Embryonic facial prominence (tissue), 1 donor: ENCODE data around the gene CSGALNACT2.
"Not testable (repeated sequence)": the region's sequence is repeated elsewhere in the genome, so short reads cannot be mapped to it uniquely, and the experiment has no call there.

Experiments
- DNase-seq: peaks from one replicate; pipeline ENCODE4 v3.0.0-alpha.2; 2016; ENCODE audit errors: extremely low spot score

The CSGALNACT2 gene

GRCh38 chr10:43145311-43145710 is 7.1 kb downstream of the CSGALNACT2 start:
- no peak for DNase-seq

DNA sequence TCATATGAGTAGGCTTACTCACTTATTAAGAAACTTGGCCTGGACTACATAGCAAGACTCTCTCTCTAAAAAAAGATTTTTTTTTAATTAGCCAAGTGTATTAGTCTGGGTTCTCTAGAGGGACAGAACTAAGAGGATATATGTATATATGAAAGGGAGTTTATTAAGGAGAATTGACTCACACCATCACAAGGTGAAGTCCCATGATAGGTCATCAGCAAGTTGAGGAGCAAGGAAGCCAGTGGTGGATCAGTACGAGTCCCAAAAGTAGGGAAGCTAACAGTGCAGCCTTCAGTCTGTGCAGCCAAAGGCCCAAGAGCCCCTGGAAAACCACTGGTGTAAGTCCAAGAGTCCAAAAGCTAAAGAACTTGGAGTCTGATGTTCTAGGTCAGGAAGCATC is 7.7 kb downstream of the CSGALNACT2 start:
- DNase-seq, result not testable (repeated sequence)

- DNase-seq, result no peak
Observed at GRCh38 chr10:43151371-43151770, 13.1 kb downstream of the CSGALNACT2 start.

GRCh38 chr10:43153901-43154300 is 15.7 kb downstream of the CSGALNACT2 start:
- DNase-seq, result no peak

GRCh38 chr10:43155221-43155620 is 17.0 kb downstream of the CSGALNACT2 start:
- DNase-seq, result no peak

- no peak for DNase-seq
Observed at GRCh38 chr10:43155741-43156140, 17.5 kb downstream of the CSGALNACT2 start.

DNA sequence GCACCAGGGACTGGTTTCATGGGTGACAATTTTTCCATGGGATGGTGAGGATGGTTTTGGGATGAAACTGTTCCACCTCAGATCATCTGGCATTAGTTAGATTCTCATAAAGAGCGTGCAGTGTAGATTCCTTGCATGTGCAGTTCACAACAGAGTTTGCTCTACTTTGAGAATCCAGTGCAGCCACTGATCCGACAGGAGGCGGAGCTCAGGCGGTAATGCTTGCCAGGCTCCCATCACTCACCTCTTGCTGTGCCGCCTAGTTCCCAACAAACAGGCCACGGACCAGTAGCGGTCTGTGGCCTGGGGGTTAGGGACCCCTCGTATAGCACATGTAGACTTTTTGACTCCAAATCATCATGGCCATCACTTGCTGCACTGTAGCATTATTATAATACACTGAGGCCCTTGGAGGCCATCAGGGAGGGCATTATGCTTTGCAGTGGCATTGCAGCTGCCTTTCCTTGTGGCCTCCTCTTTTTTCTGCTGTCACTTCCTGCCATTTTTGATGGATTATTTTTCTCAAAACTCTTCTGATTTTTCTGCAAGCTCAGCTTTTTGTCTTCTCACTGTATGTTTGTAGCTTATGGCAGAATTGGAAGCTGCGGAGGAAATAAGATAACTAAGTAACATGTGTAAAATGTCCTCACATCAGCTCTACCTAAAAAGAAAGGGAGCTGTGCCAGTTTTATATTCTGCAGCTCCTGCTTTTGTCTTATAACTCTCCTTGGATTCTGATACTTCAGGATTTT is 18.5 kb downstream of the CSGALNACT2 start:
- no peak for DNase-seq

GRCh38 chr10:43158636-43159035 is 20.4 kb downstream of the CSGALNACT2 start:
- DNase-seq, result no peak

DNA sequence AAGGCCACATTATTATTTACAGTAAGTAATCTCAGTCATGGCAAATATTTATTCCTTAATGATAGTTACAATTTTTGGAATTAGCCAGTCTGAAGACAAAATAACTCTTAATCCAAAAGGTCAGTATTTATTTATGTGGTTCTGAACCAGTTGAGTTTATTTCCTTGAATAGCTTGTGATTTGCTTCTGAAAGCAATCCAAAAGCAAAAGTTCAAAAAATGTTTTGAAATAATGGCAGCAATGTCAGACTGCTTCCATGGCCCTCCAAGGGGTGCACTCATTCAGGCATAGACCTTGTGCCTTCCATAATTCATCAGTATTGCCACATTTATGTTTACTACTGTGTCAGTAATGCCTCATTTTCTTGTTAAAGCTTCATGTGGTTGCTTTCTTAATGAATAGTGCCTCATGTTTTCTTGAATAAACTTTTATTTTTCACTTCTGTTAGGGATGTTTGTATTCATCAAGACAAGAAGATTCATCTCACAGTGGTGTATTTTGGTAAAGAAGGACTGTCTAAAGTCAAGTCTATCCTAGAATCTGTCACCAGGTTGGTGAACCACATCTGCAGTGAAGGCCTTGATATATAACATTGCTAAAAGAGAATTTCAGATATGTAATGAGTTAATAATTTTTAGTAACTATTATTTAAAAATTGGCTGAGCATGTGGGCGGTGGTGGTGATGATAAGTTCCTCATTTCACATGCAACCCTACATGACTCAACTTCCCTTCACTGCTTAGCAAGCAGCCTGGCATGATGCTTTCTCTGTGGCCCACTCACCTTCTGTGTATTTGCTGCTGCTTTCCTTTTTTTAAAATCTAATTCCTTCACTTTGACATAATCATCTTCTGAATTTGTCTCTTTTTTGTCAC is 22.0 kb downstream of the CSGALNACT2 start:
- DNase-seq, result no peak

DNA sequence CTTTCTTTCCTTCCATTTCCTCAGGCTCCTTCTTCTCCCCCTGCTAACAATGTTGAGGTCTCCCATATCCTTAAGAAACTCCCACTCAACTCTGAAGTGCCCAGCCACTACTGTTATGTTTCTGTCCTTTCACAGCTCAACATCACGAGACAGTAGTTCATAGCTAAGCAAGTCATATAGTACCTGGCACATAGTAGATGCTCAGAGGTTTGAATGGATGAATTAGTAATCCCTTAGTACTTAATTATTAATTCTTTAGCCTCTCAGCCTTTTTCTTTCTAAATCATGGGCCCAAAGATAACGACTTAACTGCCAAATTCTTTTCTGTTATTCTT is 22.6 kb downstream of the CSGALNACT2 start:
- no peak for DNase-seq

GRCh38 chr10:43162604-43163003 is 24.4 kb downstream of the CSGALNACT2 start:
- no peak for DNase-seq

GRCh38 chr10:43166207-43166879 is 28.1 kb downstream of the CSGALNACT2 start:
- no peak for DNase-seq

- no peak for DNase-seq
Observed at GRCh38 chr10:43166880-43167497, 28.7 kb downstream of the CSGALNACT2 start.

DNA sequence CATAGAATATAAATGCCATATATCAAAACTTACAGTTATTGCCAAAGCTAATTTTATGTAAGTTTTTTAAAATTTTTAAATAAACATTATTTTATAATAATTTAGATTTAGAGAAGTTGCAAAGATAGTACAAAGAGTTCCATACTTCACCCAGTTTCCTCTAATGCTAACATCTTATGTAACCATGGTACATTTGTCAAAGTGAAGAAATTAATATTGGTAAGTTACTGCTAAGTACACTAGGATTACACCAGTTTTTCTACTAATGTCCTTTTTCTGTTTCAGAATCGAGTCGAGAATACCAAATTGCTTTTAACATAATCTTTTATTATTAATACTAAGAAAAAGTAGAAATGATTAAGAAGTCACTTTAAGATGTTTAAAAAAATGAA is 29.2 kb downstream of the CSGALNACT2 start:
- DNase-seq, result no peak

DNA sequence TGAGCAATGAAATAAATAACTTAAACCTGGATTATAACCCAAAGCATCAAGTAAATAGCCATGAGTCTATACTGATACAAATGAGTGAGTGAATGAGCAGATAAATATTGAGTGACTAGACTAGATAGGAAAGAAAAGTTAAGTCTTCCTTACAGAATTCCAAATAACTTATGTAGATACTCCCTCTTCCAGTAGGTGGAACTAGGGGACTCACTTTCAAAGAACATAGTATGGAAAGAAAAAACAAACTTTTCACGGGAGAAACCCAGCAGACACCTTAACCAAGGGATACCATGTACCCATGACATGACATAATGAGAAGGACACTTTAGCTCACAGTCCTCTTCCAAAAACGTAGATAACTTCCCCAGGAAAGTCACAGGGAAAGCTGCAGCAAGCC is 32.2 kb downstream of the CSGALNACT2 start:
- no peak for DNase-seq

- no peak for DNase-seq
Observed at GRCh38 chr10:43172645-43173044, 34.4 kb downstream of the CSGALNACT2 start.

DNA sequence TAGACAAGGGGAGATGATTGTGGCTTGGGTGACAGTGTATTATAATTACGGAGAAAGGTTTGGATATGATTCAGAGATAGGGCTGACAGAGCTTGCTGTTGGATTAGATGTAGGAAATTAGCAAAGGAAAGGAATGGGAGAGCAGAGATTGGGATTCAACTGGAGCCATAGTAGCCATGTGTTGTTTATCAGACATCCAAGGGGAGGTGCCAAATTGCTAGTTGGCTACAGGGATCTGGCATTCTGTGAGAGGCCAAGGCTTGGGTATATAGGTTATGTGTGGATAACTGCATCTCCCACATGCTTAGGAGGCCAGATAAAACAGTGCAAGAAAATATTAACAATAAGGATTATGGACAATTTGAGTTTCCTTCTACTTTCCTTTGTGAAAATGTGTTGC is 34.9 kb downstream of the CSGALNACT2 start:
- no peak for DNase-seq

DNA sequence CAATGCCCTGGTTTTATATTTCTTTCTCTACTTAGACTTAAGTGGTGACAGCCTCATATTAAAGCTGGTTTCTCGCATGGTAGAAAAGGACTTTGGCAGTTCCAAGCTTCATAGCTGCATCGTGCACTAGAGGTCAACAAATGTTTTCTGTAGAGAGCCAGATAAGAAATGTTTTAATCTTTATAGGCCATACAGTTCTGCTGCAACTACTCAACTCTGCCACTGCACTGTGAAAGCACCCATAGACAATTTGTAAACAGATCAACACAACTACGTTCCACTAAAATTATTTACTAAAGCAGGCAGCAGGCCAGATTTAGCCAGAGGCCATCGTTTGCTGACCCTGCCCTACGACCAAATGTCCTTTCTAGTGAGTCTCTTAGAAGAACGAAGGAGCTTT is 36.7 kb downstream of the CSGALNACT2 start:
- no peak for DNase-seq

- no peak for DNase-seq
Observed at GRCh38 chr10:43176271-43176670, 38.0 kb downstream of the CSGALNACT2 start.

GRCh38 chr10:43177595-43177994 is 39.4 kb downstream of the CSGALNACT2 start:
- no peak for DNase-seq

GRCh38 chr10:43181146-43181545 is 42.9 kb downstream of the CSGALNACT2 start:
- no peak for DNase-seq

- not testable (repeated sequence) for DNase-seq
Observed at GRCh38 chr10:43183764-43184163, 45.5 kb downstream of the CSGALNACT2 start.
